GM23248 (cell line): ENCODE results near the gene CD274. TPM values are rescaled to one million over a fixed set of nuclear protein-coding genes. Genes with fewer than 3 reads are reported as not detected.
A peak's percentile ranks its signal among the peaks of the same experiment; 100 is the strongest.
"Not testable (repeated sequence)": the region's sequence is repeated elsewhere in the genome, so short reads cannot be mapped to it uniquely, and the experiment has no call there.

Experiments
- DNase-seq: peaks from one replicate; pipeline ENCODE4 v3.0.0-alpha.2; 2015
- H2AFZ ChIP-seq: fragments of 200-600 bp; sonication (generic); 2 replicates; pipeline ENCODE4 v1.6.1; 2016; ENCODE audit warnings: antibody characterized with exemption
- H3F3A ChIP-seq: fragments of 200-600 bp; sonication (generic); 2 replicates; pipeline ENCODE4 v1.6.1; 2016; ENCODE audit warnings: mild to moderate bottlenecking, antibody characterized with exemption, mixed run types; ENCODE audit not compliant: insufficient read depth
- H3K27ac ChIP-seq: fragments of 200-600 bp; sonication (generic); 2 replicates; pipeline ENCODE4 v1.5.1; 2016; ENCODE audit warnings: mild to moderate bottlenecking
- H3K27me3 ChIP-seq: fragments of 200-600 bp; sonication (generic); replicated peaks from 2 replicates; pipeline ENCODE4 v1.6.1; 2016; ENCODE audit warnings: mild to moderate bottlenecking; ENCODE audit not compliant: insufficient read depth
- H3K36me3 ChIP-seq: fragments of 200-600 bp; sonication (generic); 2 replicates; pipeline ENCODE4 v1.6.1; 2016; ENCODE audit warnings: low read depth, mild to moderate bottlenecking
- H3K4me1 ChIP-seq: fragments of 200-600 bp; sonication (generic); 2 replicates; pipeline ENCODE4 v1.6.1; 2016; ENCODE audit warnings: mild to moderate bottlenecking; ENCODE audit not compliant: insufficient read depth
- H3K4me2 ChIP-seq: fragments of 200-600 bp; sonication (generic); one replicate; pipeline ENCODE4 v1.6.1; 2016; ENCODE audit warnings: mild to moderate bottlenecking; ENCODE audit not compliant: unreplicated experiment
- H3K4me3 ChIP-seq: fragments of 200-600 bp; sonication (generic); 2 replicates; pipeline ENCODE4 v1.5.1; 2016; ENCODE audit warnings: mild to moderate bottlenecking
- H3K79me2 ChIP-seq: fragments of 200-600 bp; sonication (generic); 2 replicates; pipeline ENCODE4 v1.6.1; 2016; ENCODE audit warnings: mild to moderate bottlenecking; ENCODE audit not compliant: insufficient read depth
- H3K9ac ChIP-seq: fragments of 200-600 bp; sonication (generic); 2 replicates; pipeline ENCODE4 v1.6.1; 2016; ENCODE audit warnings: mild to moderate bottlenecking
- H3K9me2 ChIP-seq: fragments of 200-600 bp; sonication (generic); 2 replicates; pipeline ENCODE4 v1.6.1; 2016; ENCODE audit warnings: mixed run types, mild to moderate bottlenecking, moderate library complexity; ENCODE audit not compliant: insufficient read depth
- H3K9me3 ChIP-seq: fragments of 200-600 bp; sonication (generic); one replicate; pipeline ENCODE4 v1.6.1; 2017; ENCODE audit warnings: low read depth
- H4K20me1 ChIP-seq: fragments of 200-600 bp; sonication (generic); 2 replicates; pipeline ENCODE4 v1.6.0; 2016; ENCODE audit not compliant: insufficient read depth
- EZH2 ChIP-seq: fragments of 200-600 bp; sonication (generic); IDR thresholded peaks from 2 replicates; pipeline ENCODE4 v1.6.1; 2018; ENCODE audit warnings: antibody characterized with exemption, mild to moderate bottlenecking; ENCODE audit not compliant: insufficient read depth, poor library complexity, severe bottlenecking
- EZH2phosphoT487 ChIP-seq: fragments of 200-600 bp; sonication (generic); IDR thresholded peaks from 2 replicates; pipeline ENCODE4 v1.6.1; 2018; ENCODE audit warnings: antibody characterized with exemption, moderate library complexity, mild to moderate bottlenecking, low read depth; ENCODE audit not compliant: insufficient read depth
- WGBS, 2 experiments: methylation state at CpG; one replicate each; pipeline ENCODE4 v1.1.6; 2015 to 2017; ENCODE audit warnings: low lambda C conversion rate in 2 of 2, low coverage in 1 of 2; ENCODE audit errors: missing lambda C conversion rate in 2 of 2; 5-methylcytosine and 5-hydroxymethylcytosine counted together
- in situ Hi-C: fragments of 300-500 bp; cut with MboI; formaldehyde crosslinking; loops from 2 replicates; pipeline ENCODE4 v1.15.0; 2020
- polyA plus RNA-seq: library from polyadenylated mRNA; unstranded; fragments of >200 nt; fragmentation: Nextera tagmentation; extraction: Ambion mirVana; gene quantifications from 2 replicates; pipeline ENCODE4 v1.2.1, GENCODE V29; 2016
- total RNA-seq: library from RNA; depleted of rRNA; stranded (reverse); fragments of >200 nt; shearing (Covaris generic); gene quantifications from 2 replicates; pipeline ENCODE4 v1.2.3, GENCODE V29; 2014

Gene CD274
- total and polyA plus RNA-seq, 2 experiments from 2014 or later, result 4.3 to 5.2 TPM

- no peaks in the 10 kb centered on the region for H3K9me2 ChIP-seq
- H4K20me1 ChIP-seq, result no peaks in the 10 kb centered on the region
- 0 to 8% methylated on average over 2 of the region's 2 CpGs for WGBS, 2 experiments
- no peaks in the 10 kb centered on the region for H3K9me3 ChIP-seq
- H3F3A ChIP-seq, result peaks cover 31% of the 10 kb centered on the region
- peaks cover 73% of the 10 kb centered on the region for H3K79me2 ChIP-seq
- in situ Hi-C loops, result no loop called here
- peak; percentile 24 for DNase-seq
- no peak for TF ChIP-seq EZH2phosphoT487
- no peak for TF ChIP-seq EZH2
- peak overlapping the region; percentile 8; the same call in 1 of the 2 replicates for H2AFZ ChIP-seq
- H3K36me3 ChIP-seq, result peaks cover 9% of the 10 kb centered on the region; the same call in 1 of the 2 replicates
- H3K27me3 ChIP-seq, result no peaks in the 10 kb centered on the region
- peak overlapping the region; percentile 61 for H3K27ac ChIP-seq
- no peak overlapping the region for H3K4me3 ChIP-seq
- H3K9ac ChIP-seq, result 0 out of 2 replicates have a peak overlapping the region, but pooled peaks have one; percentile 2
- peak overlapping the region; percentile 66 for H3K4me2 ChIP-seq
- H3K4me1 ChIP-seq, result peaks cover 46% of the 10 kb centered on the region
Measured at GRCh38 chr9:5453673-5454072, 3.3 kb downstream of the CD274 start.

GRCh38 chr9:5455181-5455580 is 4.8 kb downstream of the CD274 start:
- Histone ChIP-seq H3K27me3 (no peaks in the 10 kb centered on the region), H3K4me3 (peak overlapping the region; percentile 32), H3K4me2 (peak overlapping the region; percentile 66), H3K9ac (peak overlapping the region; percentile 19; the same call in 1 of the 2 replicates), H4K20me1 (no peaks in the 10 kb centered on the region), H3K4me1 (peaks cover 47% of the 10 kb centered on the region), H3K9me2 (no peaks in the 10 kb centered on the region), H3K27ac (peak overlapping the region; percentile 61), H3K36me3 (peaks cover 14% of the 10 kb centered on the region; the same call in 1 of the 2 replicates), H2AFZ (peak overlapping the region; percentile 8), H3F3A (peaks cover 31% of the 10 kb centered on the region), H3K9me3 (no peaks in the 10 kb centered on the region), H3K79me2 (peaks cover 73% of the 10 kb centered on the region)
- TF ChIP-seq EZH2, result no peak
- TF ChIP-seq EZH2phosphoT487, result no peak
- in situ Hi-C loops, result no loop called here
- peak; percentile 92 for DNase-seq
- WGBS, 2 experiments, result 0% methylated on average over 2 of the region's 2 CpGs

GRCh38 chr9:5459289-5459829 is 9.0 kb downstream of the CD274 start:
- Histone ChIP-seq H4K20me1 (no peaks in the 10 kb centered on the region), H2AFZ (no peak overlapping the region), H3K9me3 (no peaks in the 10 kb centered on the region), H3K4me1 (peaks cover 22% of the 10 kb centered on the region), H3K4me2 (no peak overlapping the region), H3K27ac (no peak overlapping the region), H3K9me2 (no peaks in the 10 kb centered on the region), H3K4me3 (no peak overlapping the region), H3K9ac (no peak overlapping the region), H3K27me3 (no peaks in the 10 kb centered on the region), H3K79me2 (peaks cover 37% of the 10 kb centered on the region), H3F3A (peaks cover 12% of the 10 kb centered on the region), H3K36me3 (peaks cover 18% of the 10 kb centered on the region; the same call in 1 of the 2 replicates)
- TF ChIP-seq EZH2phosphoT487, result no peak
- no peak for TF ChIP-seq EZH2
- DNase-seq, result peak; percentile 71
- in situ Hi-C loops, result no loop called here
- WGBS, 2 experiments, result 86 to 89% methylated on average over 4 of the region's 4 CpGs

- Histone ChIP-seq H3K36me3 (peaks cover 18% of the 10 kb centered on the region; the same call in 1 of the 2 replicates), H4K20me1 (no peaks in the 10 kb centered on the region), H3K27ac (no peak overlapping the region), H3K9me3 (no peaks in the 10 kb centered on the region), H3K27me3 (no peaks in the 10 kb centered on the region), H2AFZ (no peak overlapping the region), H3K9me2 (no peaks in the 10 kb centered on the region), H3K4me1 (peaks cover 15% of the 10 kb centered on the region), H3K4me2 (no peak overlapping the region), H3F3A (0 out of 2 replicates have a peak, but pooled peaks cover 5% of the 10 kb centered on the region), H3K4me3 (no peak overlapping the region), H3K9ac (no peak overlapping the region), H3K79me2 (peaks cover 29% of the 10 kb centered on the region)
- DNase-seq, result no peak
- TF ChIP-seq EZH2, result no peak
- TF ChIP-seq EZH2phosphoT487, result no peak
- in situ Hi-C loops, result no loop called here
- WGBS, 2 experiments, result 100% methylated on average over 1 of the region's 1 CpG
Measured at GRCh38 chr9:5460157-5460556, 9.8 kb downstream of the CD274 start.

- H3F3A ChIP-seq, H3K27me3 ChIP-seq, H3K4me1 ChIP-seq, H3K4me3 ChIP-seq, H3K4me2 ChIP-seq, in situ Hi-C loops, H3K9me3 ChIP-seq, H4K20me1 ChIP-seq, H3K79me2 ChIP-seq, DNase-seq, H3K9ac ChIP-seq, H3K27ac ChIP-seq, H3K9me2 ChIP-seq, H2AFZ ChIP-seq, H3K36me3 ChIP-seq: not testable (repeated sequence)
- 0 to 75% methylated on average over 1 to 4 of the region's 4 CpGs for WGBS, 2 experiments
Measured at GRCh38 chr9:5464831-5465330, 14.5 kb downstream of the CD274 start.
